Left lobe of liver (tissue), 2 donors: ENCODE results near the gene TTLL11. TPM values are rescaled to one million over a fixed set of nuclear protein-coding genes. Genes with fewer than 3 reads are reported as not detected.

Source experiments
- ATAC-seq: fragments of 200-7000 bp; cut with Tn5 transposase; one replicate; pipeline ENCODE4 v1.9.1; 2020; ENCODE audit warnings: mild to moderate bottlenecking, moderate library complexity
- DNase-seq: peaks from one replicate; pipeline ENCODE4 v3.0.0-alpha.2; 2020; ENCODE audit warnings: low spot score
- total RNA-seq: library from RNA; stranded (reverse); gene quantifications from one replicate; pipeline ENCODE4 v1.2.1, GENCODE V29; 2021
- donor health status: DM: no; HTN: no; CAD: no; lungs with moderate emphysema.
- donor health status: DM: no; HTN: yes; CAD: no.

The TTLL11 gene
- total RNA-seq, 1 donor from 2014 or later = 2.8 TPM

- DNase-seq (no peak), ATAC-seq (no peak)
Observed at GRCh38 chr9:121821326-121821725, 271.8 kb downstream of the TTLL11 start.

DNA sequence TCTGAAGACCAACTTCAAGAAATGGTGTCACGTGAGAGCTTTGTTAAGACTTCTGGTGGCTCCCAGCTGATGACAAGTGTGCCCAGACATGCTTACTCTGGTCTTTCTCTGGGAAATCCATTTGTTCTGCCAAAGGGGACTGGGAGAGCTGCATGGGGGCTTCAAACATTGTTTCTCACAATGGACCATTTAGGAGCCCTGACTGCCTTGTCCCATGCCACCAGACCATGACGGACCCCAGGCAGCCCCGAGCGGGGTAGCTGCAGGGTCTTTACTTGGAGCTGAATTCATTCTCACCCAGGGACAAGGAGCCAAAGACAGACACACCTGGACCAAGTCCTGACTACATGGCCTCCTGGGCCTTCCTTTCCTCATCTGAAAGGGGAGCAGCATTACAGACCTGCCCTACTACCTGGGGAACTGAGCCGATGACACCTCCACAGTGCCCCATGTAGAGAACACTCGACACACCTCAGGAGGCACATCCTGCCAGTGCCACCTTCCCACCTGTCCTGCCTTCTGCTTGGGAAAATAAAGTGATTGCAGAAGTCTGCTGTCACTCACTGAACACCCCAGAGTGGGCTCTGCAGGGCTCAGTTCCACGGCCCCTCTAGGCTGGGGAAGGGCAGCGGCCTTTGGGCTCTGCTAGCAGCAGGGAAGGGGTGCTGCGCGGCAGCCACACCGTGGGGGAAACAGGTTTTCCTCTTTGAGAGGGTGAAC, 272.7 kb downstream of the TTLL11 start:
- ATAC-seq (no peak), DNase-seq (no peak)

DNA sequence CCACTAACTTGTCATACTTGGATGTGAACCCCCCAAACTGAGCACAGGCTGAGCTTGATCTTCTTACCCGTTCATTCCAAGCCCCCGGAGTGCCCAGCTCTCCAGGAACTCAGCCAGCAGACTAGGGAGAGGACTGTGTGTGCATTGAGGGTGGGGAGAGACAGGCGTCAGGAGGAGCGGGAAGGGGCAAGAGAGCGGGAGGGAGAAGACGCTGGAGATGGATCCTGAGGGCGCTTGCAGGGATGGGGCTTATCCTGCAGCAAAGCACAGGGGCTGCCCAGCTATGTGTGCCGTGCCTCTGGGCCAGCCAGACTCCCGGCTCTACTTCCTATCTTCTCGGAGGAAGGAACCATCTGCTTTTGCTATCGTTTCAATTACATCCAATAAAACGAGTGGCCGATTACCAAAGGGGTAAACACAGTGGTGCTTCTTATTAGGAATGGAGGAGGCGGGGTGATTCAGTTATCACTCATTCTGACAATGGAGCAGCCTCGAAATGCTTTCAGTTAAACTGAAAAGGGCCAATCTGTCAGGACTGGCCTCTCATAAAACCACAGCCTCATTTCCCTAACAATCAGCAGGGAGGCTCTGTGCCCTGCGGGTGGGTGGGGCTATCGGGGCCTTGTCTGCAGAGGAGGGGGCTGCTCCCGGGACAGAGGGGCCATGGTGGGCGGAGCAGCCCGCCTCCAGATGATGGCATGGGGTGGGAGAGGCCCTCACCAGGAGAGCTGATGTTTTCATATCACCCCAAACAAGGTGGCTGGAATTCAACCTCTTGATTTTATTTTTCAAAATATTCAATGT, 273.5 kb downstream of the TTLL11 start:
- ATAC-seq (no peak), DNase-seq (no peak)

- DNase-seq (no peak), ATAC-seq (no peak)
Observed at GRCh38 chr9:121818841-121819427, 274.2 kb downstream of the TTLL11 start.

- no peak for ATAC-seq
- DNase-seq = no peak
Observed at GRCh38 chr9:121818016-121818661, 275.0 kb downstream of the TTLL11 start.

DNA sequence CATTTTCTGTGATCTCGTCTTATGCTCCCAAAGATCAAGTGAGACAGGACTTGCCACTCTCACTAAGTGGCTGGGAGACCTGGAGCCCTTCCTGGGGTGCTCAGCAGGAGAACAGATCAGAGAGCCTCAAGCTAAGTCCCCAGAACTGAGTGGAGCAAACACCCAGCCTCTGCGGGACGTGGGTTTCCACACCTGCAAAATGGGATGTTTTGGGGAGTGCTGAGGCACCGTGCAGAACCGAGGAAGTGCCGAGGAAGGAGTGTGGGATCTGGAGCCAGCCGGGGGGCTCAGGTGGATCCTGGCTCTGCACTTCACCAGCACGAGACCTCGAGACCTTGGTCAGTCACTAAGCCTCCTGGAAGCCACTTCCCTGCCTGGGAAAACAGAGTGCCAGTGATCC, 275.6 kb downstream of the TTLL11 start:
- no peak for DNase-seq
- no peak for ATAC-seq

DNA sequence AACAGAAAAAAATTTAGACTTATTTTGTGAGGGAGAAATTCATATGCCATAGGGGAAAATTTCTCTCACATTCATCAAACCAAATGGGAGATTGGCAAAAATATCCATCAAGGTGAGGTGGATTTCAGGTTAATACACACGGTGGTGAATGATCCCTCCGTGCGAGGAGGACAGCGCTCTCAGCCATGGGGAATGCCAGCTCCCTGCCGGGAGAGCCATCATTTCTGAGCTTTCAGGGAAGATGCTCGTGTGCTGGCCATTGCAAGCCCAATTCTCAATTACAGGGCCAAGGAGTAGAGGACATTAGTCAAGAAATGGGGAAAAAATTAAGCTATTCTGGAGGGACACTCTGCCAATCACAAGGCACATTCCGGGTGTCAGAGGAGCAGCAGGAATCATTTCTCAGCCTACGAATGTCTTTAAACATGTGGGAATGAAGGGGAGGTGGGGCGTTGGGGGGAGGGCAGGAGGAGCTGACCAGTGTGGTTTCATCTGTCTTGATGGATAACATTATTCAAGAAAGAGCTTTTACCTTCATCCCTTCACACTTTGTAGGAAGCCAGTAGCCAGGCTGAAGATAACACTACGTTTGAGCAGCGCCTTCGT, 276.2 kb downstream of the TTLL11 start:
- no peak for DNase-seq
- ATAC-seq = no peak

DNA sequence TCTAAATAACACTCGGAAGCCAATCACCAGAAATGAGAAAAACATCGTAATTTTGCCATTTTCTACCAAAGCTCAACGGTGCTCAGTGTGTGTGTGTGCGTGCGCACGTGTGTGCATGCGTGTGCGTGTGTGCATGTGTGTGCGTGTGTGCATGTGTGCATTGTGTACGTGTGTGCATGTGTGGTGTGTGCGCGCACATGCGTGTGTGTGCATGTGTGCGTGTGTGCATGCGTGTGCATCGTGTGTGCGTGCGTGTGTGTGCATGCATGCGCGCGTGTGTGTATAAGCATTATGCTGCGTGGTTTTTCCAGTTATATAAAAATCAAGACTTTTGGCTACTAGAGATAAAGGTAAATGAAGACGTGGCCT, 276.7 kb downstream of the TTLL11 start:
- ATAC-seq (no peak), DNase-seq (no peak)

DNA sequence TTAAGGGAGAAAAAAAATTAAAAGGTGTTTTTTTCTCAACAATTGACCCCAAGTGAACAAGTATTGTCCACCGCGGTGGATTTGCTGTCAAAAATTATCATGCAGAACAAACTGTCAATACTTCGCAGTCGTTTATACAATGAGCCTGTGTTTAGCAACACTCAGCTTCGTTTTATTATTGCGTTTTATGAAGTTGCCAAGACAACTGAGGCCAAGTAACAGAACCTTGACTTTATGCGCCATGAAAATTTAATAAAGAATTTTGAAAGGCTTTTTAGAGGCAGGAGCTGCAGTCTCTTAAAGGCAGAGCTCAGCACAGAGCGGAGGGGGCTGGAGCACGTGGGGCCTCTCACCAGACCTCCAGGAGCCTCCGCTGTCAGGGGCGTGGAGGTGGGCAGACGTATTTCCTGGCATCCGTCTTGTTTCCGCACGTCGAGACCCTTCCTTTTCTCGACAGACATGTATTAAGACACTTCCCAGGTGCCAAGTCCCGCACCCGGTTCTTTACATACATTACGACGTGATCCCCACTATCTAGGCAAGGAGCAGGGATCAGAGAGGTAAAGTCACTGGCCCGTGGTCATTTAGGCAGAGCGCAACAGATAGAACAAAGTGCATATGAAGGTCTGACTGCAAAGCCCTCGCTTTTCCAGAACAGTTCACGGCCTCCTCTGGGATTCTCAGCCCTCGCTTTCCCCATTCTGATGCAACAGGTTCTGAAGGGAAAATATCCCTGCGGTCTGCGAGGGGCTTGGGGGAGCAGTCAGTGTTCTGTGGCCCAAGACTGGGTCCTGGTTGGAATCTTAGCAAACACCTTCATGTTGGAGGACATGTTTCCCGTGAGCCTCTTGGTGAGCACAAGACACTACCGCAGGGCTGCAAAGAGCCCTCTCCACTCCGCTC, 277.3 kb downstream of the TTLL11 start:
- DNase-seq = no peak
- ATAC-seq = no peak

GRCh38 chr9:121815084-121815483, 278.0 kb downstream of the TTLL11 start:
- DNase-seq = no peak
- no peak for ATAC-seq

DNA sequence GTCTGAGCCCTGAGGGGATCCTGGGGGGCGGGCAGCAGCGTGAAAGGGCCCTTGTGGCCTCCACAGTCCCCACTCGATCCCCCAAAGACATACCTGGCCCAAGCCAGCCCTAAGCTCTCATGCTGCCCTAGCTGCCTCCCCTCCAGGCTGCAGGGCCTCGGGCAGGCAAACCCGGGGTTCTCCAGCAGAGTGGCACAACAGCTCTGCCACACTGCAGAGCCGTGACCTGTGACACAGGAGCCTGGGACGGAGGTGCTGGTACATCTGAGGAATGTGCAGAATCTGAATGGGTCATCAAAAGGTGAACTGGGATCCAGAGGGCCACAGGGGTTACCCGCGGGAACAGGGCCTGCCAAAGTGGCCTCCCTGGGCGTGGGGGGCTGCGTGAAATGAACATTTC, 278.5 kb downstream of the TTLL11 start:
- peak; percentile 15 for ATAC-seq
- DNase-seq = no peak

DNA sequence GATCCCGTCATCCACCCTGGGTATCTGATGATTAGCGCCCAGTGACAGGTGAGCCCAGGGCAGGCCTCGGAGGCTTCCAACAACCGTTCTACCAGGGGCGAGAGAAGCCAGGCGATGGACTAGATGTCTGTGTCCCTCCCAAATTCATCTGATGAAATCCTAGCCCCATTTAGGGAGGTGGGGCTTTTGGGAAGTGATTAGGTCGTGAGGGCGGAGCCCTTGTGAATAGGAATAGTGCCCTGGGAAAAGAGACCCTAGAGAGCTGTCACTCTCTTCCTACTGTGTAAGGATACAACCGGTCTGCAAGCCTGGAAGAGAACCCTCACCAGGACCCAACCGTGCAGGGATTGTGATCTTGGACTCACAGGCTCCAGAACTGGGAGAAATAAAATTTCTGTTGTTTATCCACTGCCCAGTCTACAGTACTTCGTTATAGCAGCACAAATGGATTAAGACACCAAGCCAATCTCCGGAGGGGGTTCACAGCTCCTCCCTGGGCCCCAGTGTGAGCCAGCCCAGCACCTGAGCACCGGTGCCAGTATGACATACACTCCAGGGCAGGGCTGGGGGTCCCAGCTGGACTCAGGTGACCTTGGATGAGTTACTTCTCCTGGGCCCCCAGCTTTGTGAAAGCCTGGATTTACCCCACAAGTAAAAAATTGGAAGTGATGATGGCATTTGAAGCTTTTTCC, 279.4 kb downstream of the TTLL11 start:
- DNase-seq (no peak), ATAC-seq (no peak)

- no peak for DNase-seq
- no peak for ATAC-seq
Observed at GRCh38 chr9:121812159-121812735, 280.9 kb downstream of the TTLL11 start.

DNA sequence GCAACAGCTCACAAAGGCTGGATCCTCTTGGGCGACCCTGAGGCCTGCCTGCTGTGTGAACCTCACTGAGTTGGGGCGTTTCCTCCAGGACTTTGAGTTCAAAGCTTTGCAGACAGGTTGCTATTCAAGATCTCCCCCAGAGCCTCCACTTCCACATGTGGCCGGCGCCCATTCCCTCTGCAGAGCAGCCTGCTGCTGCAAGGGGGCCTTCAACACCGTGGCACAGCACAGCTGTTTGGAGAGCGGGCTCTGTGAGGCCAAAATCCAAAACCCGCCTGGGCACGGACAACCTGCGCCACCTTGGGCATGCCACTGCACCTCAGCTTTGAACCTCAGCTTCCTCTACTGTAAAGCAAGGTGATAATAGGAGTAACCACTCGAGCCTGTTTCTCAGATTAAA, 281.4 kb downstream of the TTLL11 start:
- DNase-seq (no peak), ATAC-seq (no peak)

- ATAC-seq (peak; percentile 84), DNase-seq (peak; percentile 91)
Observed at GRCh38 chr9:121811140-121811539, 282.0 kb downstream of the TTLL11 start.

GRCh38 chr9:121810489-121810888, 282.6 kb downstream of the TTLL11 start:
- ATAC-seq = peak; percentile 72
- DNase-seq = peak; percentile 72

- ATAC-seq = no peak
- no peak for DNase-seq
Observed at GRCh38 chr9:121809356-121810050, 283.6 kb downstream of the TTLL11 start.

DNA sequence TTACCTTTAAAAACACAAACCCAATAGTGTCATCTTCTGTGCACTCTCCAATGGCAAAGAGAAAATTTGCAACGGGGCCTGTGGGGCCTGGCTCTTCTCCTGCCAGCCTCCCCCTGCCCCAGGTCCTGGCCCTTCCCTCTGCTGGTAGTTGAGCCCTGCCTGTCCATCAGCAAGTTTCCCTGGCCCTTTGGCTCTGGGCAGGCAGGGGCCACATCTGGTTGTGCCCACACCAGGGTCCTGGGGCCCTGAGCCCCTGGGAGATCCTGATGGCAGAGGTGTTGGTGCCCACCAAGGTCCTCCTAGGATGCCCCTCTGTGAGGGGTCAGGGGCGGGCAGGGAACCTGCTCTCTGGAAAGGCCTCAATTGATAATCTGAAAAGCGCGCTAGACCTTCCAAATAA, 284.3 kb downstream of the TTLL11 start:
- ATAC-seq (no peak), DNase-seq (no peak)
